Measurements from ENCODE around the gene OR2T11. TPM values are rescaled to one million over a fixed set of nuclear protein-coding genes. Genes with fewer than 3 reads are reported as not detected.

OR2T11 gene
- total RNA-seq, 1 donor from 2014 or later: not detected

DNA sequence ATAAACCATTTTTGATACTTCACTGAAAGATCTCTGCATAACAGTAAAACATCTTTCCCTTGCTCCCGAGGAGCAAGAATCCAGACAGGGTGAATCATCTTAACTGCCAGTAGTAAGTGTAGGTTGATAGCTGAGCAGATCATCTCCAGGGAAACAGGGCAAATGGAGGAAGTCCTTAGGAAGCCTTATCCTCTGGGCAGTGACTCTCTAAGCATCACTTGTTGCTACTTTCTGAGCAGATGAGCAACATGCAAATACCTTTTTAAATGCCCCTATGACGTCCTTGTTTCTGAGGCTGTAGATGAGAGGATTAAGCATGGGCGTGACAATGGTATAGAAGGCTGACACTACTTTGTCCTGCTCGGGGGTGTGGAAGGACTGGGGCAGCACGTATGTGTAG lies 8.9 kb downstream of the OR2T11 start:
- TF ChIP-seq, protein P1, sequence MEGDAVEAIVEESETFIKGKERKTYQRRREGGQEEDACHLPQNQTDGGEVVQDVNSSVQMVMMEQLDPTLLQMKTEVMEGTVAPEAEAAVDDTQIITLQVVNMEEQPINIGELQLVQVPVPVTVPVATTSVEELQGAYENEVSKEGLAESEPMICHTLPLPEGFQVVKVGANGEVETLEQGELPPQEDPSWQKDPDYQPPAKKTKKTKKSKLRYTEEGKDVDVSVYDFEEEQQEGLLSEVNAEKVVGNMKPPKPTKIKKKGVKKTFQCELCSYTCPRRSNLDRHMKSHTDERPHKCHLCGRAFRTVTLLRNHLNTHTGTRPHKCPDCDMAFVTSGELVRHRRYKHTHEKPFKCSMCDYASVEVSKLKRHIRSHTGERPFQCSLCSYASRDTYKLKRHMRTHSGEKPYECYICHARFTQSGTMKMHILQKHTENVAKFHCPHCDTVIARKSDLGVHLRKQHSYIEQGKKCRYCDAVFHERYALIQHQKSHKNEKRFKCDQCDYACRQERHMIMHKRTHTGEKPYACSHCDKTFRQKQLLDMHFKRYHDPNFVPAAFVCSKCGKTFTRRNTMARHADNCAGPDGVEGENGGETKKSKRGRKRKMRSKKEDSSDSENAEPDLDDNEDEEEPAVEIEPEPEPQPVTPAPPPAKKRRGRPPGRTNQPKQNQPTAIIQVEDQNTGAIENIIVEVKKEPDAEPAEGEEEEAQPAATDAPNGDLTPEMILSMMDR (IDR thresholded peaks at IDR 0.05): no peak
- TF ChIP-seq EZH2 (IDR thresholded peaks at IDR 0.05) (no peak), EZH2phosphoT487 (IDR thresholded peaks at IDR 0.05) (no peak)
- no peak for DNase-seq (ENCODE audit: low spot score)
- no peak overlapping the region for H3K4me3 Mint-ChIP-seq
- no peak overlapping the region for H3K4me3 ChIP-seq
- no peaks in the 10 kb centered on the region for H3K36me3 Mint-ChIP-seq
- no peak overlapping the region for H2AFZ ChIP-seq (replicated peaks)
- no peak overlapping the region for H3K27ac ChIP-seq
- peaks cover 13% of the 10 kb centered on the region for H3K9me3 ChIP-seq (ENCODE audit: low read depth)
- peaks cover 7% of the 10 kb centered on the region for H3K9me3 Mint-ChIP-seq
- H3K27me3 Mint-ChIP-seq (ENCODE audit: insufficient read depth, low read depth): no peaks in the 10 kb centered on the region
- no peaks in the 10 kb centered on the region for H3K79me2 ChIP-seq (ENCODE audit: low read depth)
- H3K9ac ChIP-seq: no peak overlapping the region
- H4K20me1 ChIP-seq (ENCODE audit: low read depth): no peaks in the 10 kb centered on the region
- no peaks in the 10 kb centered on the region for H3K27me3 ChIP-seq
- H3K27ac Mint-ChIP-seq: no peak overlapping the region
- H3K36me3 ChIP-seq: no peaks in the 10 kb centered on the region
- no peak overlapping the region for H3K4me2 ChIP-seq
- no peaks in the 10 kb centered on the region for H3K4me1 Mint-ChIP-seq
- H3K4me1 ChIP-seq: no peaks in the 10 kb centered on the region
- H3F3A ChIP-seq (ENCODE audit: low read depth): no peaks in the 10 kb centered on the region

DNA sequence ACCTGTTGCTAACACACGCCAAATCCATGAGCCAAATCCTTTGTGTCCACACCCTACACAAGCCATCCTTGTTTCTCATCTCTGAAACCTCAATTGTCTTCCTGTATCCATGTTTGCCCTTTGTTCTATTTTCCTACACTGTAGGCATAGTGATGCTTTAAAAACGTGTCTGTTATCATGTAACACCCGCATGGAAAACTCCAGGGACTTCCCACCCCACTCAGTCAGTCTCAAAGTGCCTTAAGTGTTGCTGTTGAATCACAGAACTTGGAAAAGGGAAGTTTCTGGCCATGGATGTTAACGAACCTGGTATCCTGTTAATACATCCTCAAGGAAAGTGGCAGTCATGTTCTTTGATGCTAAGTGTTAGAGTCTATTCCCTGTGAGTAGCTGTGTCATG lies 9.7 kb downstream of the OR2T11 start:
- Histone ChIP-seq H3K27ac (no peak overlapping the region), H3F3A (ENCODE audit: low read depth) (no peaks in the 10 kb centered on the region), H3K4me3 (no peak overlapping the region), H3K36me3 (no peaks in the 10 kb centered on the region), H3K4me2 (no peak overlapping the region), H3K27me3 (no peaks in the 10 kb centered on the region), H3K9ac (no peak overlapping the region), H3K79me2 (ENCODE audit: low read depth) (no peaks in the 10 kb centered on the region), H3K9me3 (ENCODE audit: low read depth) (peaks cover 13% of the 10 kb centered on the region), H4K20me1 (ENCODE audit: low read depth) (no peaks in the 10 kb centered on the region), H2AFZ (replicated peaks) (no peak overlapping the region), H3K4me1 (no peaks in the 10 kb centered on the region)
- no peak for TF ChIP-seq EZH2 (IDR thresholded peaks at IDR 0.05)
- no peak for TF ChIP-seq EZH2phosphoT487 (IDR thresholded peaks at IDR 0.05)
- TF ChIP-seq, protein P1 (IDR thresholded peaks at IDR 0.05): no peak
- H3K27me3 Mint-ChIP-seq (ENCODE audit: insufficient read depth, low read depth): no peaks in the 10 kb centered on the region
- H3K27ac Mint-ChIP-seq: no peak overlapping the region
- no peak overlapping the region for H3K4me3 Mint-ChIP-seq
- no peaks in the 10 kb centered on the region for H3K36me3 Mint-ChIP-seq
- peaks cover 5% of the 10 kb centered on the region for H3K9me3 Mint-ChIP-seq
- H3K4me1 Mint-ChIP-seq: no peaks in the 10 kb centered on the region
- DNase-seq (ENCODE audit: low spot score): no peak

DNA sequence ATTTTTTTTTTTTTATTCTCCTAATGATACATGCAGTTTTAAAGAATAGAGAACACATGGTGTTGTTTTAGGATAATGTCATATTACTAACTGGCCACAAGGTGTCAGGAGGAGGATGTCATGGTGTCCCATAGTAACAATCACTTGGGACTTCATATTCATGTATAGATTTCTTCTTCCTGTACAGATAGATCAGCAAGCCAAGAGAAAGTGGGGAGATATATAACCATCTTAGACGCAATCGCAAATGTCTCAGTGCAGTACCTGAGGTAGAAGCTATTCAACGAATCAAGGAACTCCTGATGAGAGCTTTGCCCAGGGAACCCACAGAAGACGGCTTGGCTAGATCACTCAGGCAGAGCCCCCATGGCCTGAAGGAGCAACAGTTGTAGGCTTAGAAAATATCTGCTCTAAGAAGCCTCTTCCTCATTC lies 12.3 kb downstream of the OR2T11 start:
- Histone ChIP-seq H2AFZ (replicated peaks) (no peak overlapping the region), H3K79me2 (ENCODE audit: low read depth) (no peaks in the 10 kb centered on the region), H3K27me3 (no peaks in the 10 kb centered on the region), H3K36me3 (no peaks in the 10 kb centered on the region), H3F3A (ENCODE audit: low read depth) (no peaks in the 10 kb centered on the region), H3K4me3 (no peak overlapping the region), H4K20me1 (ENCODE audit: low read depth) (no peaks in the 10 kb centered on the region), H3K4me1 (no peaks in the 10 kb centered on the region), H3K27ac (no peak overlapping the region), H3K9me3 (ENCODE audit: low read depth) (peaks cover 13% of the 10 kb centered on the region), H3K9ac (no peak overlapping the region), H3K4me2 (no peak overlapping the region)
- H3K27ac Mint-ChIP-seq: no peak overlapping the region
- DNase-seq (ENCODE audit: low spot score): no peak
- no peaks in the 10 kb centered on the region for H3K27me3 Mint-ChIP-seq (ENCODE audit: insufficient read depth, low read depth)
- H3K4me3 Mint-ChIP-seq: no peak overlapping the region
- H3K36me3 Mint-ChIP-seq: no peaks in the 10 kb centered on the region
- TF ChIP-seq, protein P1 (IDR thresholded peaks at IDR 0.05): peak; percentile 29
- no peak for TF ChIP-seq EZH2phosphoT487 (IDR thresholded peaks at IDR 0.05)
- H3K9me3 Mint-ChIP-seq: no peaks in the 10 kb centered on the region
- H3K4me1 Mint-ChIP-seq: no peaks in the 10 kb centered on the region

Data from neural progenitor cell (in vitro differentiated cells).